GM04504 (cell line): Measurements from ENCODE around the gene FBLN1.

Experiments used
- DNase-seq: peaks from one replicate; pipeline ENCODE4 v3.0.0-alpha.2; 2012; ENCODE audit warnings: low read depth

The FBLN1 gene

DNA sequence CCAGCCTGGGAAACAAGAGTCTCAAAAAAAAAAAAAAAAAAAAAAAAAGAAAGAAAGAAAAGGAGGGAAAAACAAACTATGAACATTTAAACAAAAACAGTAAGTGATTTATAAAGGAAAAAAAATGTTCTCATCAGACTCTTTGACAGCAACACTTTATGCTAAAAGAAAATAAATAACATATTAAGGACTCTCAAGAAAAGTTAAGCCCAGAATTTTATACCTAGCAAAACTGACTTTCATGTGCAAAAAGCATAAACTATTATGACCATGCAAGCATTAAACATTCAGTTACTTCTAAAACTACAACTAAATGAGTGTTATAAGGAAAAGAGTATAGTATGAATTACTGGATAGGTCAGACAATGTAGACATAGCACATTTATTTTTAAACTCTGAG lies 68.4 kb downstream of the FBLN1 start:
- no peak for DNase-seq

DNA sequence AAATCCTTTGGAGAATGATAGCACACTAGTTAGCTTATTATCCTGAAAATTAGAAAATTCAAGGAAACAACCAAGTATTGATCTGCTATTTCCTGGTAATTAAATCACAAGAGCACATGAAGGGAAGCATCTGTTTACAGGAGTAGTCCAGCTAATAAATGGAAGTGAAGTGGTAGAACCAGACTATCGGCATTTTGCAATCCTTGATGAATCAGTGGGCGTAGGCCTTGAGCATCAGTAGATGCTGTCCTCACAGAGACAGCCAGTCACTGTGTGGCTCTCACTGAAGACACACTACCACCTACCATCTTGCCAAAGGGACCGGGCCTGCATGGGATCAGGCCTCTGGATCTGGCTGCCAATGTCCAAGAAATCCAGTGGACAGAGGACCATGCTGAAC lies 69.8 kb downstream of the FBLN1 start:
- DNase-seq: no peak

DNA sequence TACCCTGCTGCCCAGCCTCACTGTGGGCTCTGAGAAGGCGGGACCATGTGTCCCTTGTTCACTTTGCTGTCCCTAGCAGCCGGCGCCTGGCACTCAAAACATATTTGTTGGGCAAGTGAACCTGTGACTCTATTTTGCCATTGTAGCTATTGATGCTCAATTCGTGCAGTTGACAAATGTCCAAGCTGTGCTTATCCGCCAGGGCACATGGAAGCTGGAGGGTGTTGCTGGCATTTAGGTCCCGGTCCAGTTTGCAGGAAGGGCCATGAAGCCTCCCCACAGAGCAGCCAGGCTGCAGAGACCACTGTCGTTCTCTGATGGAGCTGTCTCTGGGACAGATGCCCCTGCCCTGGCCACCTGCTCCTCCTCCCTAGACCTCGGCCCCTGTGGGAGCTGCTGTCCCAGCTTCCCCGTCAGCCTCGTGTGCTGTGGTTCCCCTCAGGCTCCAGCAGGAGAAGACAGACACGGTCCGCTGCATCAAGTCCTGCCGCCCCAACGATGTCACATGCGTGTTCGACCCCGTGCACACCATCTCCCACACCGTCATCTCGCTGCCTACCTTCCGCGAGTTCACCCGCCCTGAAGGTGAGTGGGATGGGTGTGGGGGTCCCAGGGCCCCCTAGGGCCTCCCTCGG lies 71.5 kb downstream of the FBLN1 start:
- DNase-seq: no peak

DNA sequence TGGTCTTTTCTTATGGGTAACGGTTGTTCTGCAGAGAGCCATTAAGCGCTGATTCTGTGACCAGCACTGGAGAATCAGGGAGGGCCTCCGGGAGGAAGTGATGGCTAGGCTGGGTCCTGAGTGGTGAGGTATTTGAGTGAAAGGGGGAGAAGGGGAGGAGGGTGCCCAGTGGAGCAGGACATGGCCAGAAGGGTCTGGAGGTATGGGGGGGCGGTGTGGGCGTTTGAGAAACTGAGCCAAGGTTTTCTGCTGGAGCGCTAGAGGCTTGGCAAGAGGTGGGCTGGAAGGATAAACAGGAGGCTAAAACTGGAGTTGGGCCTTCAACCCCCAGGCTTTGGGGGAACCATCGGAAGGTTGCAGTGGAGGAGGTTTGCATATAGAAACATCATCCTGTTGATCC lies 72.5 kb downstream of the FBLN1 start:
- no peak for DNase-seq

DNA sequence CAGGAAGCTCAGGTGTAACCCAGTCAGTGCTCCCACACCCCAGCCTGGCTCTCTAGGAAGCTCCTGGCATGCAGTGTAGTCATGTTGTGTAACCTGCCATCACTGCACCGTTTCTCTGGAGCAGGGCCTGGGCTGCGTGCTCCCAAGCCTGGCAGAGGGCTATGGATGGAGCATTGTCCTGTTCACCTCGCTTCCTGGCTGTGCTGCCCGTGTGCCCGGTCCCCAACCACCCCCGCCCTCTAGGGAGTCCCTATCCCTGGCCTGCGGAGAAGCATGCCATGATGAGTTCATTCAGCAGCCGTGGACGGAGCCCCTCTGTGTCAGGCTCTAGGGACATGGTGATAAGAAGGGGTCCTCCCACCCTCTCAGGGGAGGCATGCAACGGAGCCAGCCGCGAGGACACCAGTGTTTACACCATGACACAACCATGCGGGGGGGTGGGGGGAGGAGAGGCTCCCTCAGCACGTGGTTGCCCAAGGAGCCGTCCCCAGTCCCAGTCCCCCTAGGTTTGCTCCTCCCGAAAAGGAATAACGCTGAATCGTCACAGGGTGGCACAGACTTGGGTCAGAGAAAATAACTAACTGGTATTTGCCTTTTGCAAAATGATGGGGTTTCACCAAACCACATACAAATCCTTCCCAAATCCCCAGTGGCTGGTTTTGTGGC lies 73.1 kb downstream of the FBLN1 start:
- no peak for DNase-seq

DNA sequence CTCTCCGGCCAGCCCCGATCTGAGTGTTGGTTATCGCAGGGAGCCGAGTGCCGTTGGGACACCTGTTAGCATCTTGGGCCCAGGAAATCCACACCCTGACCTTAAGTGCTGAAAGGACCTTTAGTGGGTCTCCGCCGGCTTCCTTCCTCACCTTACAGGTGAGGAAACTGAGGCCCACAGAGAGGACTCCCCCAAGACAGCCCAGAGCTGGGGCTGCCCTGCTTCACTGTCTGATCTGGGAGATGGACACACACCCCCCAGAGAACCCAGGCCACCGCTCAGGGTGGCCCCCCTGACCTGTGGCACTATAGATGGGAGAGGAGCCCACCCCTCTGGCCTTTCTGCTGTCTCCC lies 73.6 kb downstream of the FBLN1 start:
- no peak for DNase-seq

DNA sequence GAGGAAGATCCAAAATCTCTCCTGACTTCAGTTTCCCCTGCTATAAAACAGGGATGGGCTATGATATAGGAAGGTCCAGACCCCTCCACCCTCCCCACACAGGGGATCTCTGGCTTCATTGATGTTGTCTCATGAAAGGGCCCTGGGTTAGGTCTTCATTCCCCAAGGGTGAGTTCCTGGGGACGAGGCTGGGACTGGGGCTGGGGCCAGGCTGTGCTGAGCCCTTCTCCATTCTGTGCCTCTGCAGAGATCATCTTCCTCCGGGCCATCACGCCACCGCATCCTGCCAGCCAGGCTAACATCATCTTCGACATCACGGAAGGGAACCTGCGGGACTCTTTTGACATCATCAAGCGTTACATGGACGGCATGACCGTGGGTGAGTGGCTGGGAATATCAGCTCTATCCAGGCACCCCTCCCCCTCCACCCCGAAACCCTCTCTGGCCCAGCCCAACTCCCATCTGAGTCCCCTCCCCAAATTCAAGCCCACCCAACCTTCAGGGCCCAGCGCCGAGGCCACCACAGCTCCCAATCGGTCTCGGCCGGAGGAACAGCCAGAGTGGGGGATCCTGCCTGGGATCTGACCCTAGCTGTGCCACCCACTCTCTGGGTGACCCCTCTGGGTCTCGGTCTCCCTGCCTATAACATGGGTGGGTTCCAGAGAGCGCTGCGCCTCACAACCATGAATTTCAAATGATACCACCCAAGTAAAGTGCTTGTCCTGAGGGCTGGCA lies 74.2 kb downstream of the FBLN1 start:
- no peak for DNase-seq

DNA sequence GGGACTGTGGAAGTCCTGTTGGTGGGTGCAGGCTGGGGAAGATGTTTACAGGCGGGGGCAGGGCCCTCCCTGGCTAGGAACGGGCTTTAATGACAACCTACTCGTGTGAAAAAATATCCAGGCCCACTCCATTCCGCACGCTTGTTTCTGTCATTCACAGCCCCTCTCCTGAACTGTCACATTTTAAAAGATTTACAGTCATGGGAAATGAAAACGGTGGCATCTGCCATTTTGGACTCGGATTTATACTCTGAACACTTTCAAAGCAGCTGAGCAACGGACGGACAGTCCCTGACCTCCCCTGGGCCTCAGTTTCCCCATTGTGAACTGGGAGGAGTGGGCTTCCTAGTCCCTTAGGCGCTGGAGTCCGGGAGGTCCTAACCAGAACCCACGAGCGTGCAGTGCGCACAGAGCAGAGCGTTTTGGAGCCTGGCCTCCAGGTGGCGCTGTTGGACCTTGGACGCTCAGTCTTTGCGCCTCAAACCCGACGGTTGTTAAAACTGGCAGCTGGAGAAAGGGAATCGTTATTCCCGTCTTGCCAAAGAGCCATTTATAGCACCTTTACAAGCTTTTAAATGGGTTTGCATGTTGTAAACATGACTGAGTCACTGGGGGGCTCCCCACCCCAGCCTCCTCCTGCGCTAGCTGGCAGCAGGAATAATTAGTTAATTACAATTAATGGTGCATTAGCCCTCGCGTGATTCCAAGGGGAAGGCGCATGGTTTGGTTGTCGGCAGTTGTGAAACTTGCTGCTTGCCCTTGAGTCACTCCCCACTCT lies 75.3 kb downstream of the FBLN1 start:
- peak; percentile 55 for DNase-seq

DNA sequence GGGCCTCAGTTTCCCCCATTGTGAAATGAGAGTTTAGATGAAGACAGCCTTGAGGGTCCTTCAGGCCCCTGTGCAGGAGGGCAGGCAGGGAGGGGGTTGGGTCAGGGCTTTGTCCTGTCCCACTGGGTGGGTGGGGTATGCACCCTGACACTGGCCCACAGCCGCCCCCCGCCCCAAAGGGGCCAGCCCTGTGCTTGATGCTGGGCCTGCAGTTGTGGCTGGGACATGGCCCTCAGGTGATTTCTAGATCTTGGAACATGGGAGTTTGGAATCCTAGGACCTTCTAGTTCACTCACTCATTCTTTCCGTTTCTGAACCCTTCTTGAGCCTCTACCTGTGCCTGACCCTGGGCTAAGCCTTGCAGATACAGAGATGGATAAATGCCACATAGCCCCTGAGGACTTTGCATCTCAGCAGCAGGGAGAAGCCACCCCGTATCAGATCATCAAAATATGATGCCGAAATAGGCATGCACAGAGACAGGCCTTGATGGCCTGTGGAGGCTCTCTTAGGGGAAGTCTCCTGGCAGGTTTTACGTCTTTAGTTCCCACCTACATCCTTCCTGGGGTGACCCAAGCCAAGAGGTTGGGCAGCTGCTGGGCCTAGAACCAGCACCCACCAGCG lies 76.0 kb downstream of the FBLN1 start:
- no peak for DNase-seq

DNA sequence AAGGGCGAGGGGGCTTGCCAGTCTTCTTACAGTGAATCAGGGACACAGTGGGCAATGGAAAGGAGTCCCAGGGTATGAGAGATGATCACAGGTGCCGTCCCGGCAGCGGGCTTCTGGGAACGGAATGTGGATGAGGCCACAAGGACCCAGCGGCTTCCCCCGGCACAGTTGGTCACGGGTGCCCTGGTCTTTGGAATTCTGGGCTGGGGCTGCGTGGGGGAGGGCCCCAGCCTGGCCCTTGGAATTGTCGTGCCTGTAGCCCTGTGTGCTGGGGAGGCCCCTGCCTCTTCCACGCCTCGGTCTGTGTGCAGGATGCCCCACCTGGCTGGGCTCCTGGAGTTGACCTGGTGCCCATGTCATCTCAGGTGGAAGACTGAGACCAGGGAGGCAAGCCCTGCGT lies 76.6 kb downstream of the FBLN1 start:
- no peak for DNase-seq

DNA sequence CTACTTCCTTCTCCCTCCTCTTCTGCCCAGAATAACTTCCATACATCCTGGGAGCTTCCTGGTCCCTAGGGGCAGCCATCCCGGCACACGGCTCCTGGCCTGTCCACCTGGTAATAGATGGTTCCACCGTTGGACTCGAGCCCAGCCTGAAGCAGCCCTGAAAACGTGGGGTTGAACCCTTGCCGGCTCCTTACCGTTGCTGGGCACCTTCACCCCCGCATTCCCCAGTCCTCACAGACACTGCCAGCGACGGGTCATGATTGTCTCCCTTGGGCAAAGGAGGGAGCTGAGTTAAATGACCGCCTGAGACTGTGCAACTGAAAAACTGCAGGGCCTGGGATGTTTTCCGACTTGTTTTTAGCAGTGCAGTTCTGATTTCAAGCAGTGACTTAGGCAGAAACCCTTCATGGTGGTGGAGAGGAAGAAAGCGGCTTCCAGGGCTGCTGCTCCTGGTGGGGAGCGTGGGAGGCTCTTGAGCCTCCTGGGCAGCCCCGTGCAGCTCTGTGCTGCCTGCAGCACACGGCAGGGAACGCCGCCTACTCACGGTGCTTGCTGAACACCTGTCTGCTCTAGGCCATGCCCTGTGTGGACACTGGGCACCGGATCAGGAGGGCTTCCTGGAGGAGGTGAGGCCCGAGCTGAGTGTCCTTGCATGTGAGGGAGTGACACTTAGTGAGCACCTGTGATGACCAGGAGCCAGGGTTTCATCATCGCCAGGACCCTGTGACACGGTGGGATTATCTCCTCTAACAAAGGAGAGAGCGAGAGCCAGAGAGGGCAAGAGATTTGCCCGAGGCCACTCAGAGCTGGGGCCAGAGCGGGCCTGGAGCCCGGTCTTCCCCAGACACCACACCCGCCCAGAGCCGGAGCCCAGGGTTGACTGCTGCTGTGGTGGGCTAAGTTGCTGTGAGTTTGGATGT lies 77.4 kb downstream of the FBLN1 start:
- DNase-seq: no peak

DNA sequence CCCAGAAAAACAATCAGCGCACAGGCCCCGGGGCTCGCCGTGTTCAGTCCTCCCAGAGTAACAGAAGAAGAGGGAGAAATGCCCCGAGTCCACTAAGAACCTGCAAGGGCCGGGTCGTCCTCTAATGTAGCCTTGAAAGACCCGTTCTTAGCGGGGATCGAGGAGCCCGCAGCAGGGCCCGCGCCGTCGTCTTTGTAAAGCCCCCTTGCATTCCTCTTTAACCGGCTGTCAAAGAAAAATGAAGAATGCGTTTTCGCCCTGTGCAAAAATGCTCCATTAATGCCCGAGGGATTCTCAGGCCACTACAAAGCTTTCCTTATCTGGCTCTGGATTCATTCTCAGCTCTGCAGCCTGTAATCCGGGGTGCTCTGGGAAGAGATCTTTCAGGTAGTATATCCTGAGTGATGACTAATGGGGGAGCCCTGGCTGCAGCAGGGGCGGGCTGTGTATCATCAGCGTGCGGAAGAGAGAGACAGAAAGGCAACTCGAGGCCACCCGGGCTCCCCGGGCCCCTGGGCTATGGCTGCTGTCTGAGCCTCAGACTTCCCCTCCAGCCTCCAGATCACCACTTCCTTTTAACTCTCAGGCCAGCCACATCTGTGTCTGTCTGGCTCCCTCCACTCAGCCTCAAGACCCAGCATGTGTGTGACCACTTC lies 78.2 kb downstream of the FBLN1 start:
- no peak for DNase-seq

DNA sequence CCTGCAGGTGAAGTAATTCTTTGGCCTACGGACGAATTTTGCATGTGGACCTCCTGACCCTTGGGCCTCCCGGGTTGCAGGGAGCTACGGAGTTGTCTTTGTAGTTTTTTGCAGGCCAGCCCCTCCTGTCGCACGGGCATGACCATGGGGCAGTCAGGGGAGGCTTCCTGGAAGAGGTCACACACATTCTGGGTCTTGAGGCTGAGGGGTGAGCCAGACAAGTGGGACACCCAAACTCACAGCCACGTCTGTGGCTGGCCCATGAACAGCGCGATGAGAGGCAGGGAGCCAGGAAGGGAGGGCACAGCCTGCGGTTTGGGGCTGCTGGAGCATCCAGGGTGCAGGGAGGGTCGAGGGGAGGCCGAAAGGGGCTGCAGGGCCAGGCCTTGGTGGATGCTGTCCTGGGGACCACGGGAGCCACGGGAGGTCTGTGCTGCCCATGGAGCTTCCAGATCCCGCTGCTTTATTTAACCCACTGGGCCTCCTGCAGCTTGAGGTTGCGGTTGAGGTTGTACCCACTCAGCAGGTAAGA lies 78.9 kb downstream of the FBLN1 start:
- DNase-seq: no peak

DNA sequence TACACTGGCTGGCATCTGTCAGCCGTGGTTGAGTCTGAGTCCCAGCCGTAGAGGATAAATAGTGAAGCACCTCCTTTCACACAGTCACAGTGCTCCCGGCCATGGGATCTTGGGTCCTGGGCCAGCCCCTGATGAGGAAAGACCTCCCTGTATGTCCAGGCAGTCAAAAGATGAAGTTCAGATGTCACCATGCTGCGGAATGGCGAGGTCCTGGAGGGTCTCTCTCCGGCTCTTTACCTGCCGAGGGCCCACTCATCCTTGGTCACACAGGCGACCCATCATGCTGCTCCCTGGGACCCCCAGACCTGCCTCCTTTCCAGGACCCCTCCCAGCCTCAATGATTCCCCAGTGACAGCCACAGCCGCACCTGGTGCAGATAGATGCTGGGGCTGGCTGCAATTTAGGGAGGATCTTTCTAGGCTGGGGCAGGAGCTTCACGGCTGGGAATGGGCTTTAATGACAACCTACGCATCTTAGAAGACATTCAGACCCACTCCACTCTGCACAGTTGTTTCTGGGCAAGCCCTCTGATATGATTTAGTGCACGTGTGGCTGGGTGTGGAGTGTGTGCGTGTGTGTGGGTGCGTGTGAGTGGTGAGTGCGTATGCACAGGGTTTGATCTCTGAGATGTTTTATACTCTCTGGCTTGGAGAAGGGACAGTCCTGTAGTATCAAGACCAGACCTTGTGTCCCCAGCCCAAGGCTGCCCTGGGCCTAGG lies 79.7 kb downstream of the FBLN1 start:
- DNase-seq: no peak

DNA sequence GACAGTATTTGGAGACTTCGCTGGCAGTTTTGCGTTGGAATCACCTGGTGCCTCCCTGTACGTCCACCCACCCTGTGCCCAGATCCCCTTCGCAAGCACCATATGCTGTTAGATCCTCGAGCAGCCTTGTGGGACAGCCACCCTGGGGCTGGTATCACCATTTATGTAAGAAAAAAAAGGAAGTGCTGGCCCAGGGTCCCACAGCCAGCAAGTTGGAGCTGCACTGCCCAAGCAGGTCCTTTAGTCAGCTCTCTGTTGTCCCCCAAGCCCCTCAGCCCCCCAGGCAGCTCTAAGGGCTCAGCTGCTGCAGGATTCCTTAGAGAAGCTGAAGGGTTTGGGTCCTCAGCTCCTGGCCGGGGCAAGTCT lies 80.3 kb downstream of the FBLN1 start:
- no peak for DNase-seq

DNA sequence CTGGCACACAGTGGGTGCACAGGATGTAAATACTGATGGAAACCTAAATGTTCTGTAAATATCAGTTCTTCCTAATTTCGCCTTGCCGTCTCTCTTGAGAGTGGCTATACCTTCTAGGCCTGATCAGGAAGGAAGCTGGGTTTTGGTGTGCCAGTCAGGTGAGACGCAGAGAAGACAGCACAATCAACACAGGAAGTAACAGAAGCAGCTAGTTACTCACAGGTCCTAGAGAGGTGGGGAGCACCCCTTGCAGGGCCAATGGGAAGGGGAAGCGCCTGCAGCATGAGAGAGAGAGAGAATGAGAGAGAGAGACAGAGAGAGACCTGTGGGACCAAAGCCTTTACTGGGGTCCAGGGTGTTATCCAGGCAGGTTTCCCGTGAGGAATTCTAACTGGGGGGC lies 80.8 kb downstream of the FBLN1 start:
- DNase-seq: no peak

DNA sequence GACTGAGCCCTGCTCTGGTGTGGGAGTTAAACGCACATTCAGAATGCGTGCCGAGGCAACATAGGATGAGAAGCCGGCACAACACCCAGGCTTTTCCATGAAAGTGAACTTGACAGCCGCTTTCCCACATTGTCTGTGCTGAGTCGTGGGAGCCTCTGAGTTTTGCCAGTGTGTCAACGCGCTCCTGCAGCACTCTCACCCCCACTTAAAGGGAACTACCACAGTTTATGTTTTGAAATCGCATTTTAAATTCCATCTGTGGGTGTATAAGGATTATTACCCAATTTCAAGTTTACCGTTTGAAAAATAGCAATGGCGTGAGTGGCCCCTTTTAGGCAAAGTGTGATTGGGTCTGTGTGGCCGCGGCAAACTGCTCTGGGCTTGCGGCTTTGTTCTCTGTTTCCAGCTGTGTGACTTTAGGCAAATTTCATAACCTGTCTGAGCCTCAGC lies 81.5 kb downstream of the FBLN1 start:
- peak; percentile 79 for DNase-seq

DNA sequence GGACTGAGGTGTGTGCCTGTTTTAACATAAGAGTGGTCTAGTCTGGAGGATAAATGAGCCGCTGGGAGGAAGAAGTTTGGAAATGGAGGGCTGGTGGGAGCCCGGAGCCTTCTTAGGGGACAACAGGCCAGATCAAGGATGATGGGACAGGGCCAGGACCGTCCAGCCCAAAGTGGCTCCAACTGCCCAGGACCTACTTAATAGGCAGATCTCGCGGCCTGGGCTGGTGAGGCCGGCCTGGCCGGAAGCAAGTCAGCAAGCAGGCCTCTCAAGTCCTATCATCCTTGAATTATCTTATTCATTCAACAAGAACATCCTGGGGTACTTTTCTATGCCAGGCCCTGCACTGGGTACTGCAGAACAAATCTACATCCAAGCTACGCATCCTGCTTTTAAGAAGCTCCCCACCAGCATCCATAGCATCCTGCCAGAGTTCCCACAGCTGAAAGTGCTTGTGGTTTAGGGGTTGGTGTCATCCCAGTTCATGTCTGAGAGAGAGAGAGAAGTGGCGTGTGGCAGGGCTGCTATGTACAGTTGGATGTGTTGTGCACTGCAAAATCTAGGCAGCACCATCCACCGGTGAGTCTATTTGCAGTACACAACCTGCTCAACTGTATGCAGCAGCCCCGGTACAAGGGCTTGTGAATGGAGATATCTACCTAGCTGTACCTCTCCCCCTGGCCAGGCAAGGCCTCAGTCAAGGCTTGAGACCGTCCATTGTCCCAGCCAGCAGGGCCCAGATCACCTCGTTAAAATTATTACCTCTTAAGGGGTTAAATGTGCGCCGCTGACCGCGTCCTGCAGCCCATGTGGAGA lies 82.1 kb downstream of the FBLN1 start:
- no peak for DNase-seq

DNA sequence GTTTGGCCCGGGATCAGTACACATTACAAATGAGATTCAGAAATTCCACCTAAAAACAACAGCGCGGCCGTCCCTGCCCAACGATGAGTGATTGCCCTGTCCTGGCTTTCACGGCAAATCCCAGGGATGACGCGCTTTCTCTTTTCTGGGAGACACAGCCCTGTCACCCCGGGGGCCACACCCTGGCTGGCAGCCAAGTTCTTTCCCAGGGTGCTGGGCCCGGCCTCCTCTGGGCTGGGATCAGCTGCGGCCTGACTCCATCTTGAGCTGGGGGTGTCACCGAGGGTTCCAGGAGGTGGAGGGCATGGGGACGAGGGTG lies 82.7 kb downstream of the FBLN1 start:
- no peak for DNase-seq
